ENCODE data around the gene KRTAP3-1. TPM values are rescaled to one million over a fixed set of nuclear protein-coding genes. Genes with fewer than 3 reads are reported as not detected.

Gene KRTAP3-1
- total RNA-seq, 4 donors from 2014 or later: not detected

- Histone ChIP-seq H3K9me3 (no peaks in the 10 kb centered on the region), H3K27ac (no peak within 1 kb of the TSS), H3K4me1 (no peaks in the 10 kb centered on the region), H3K27me3 (no peaks in the 10 kb centered on the region), H3K4me3 (no peak within 1 kb of the TSS), H3K36me3 (no peaks in the 10 kb centered on the region)
- 50 to 57% methylated on average over 1 of the region's 1 CpG for WGBS, 2 donors (ENCODE audit: low coverage in 1 of 2)
- ATAC-seq: no peak
- TF ChIP-seq EP300 (IDR thresholded peaks at IDR 0.05) (no peak), POLR2A (IDR thresholded peaks at IDR 0.05) (no peak), CTCF (IDR thresholded peaks at IDR 0.05) (no peak), POLR2AphosphoS5 (IDR thresholded peaks at IDR 0.05) (no peak)
Observed at GRCh38 chr17:40966848-40967247, 42.1 kb downstream of the KRTAP3-1 start, which contains the start of gene KRT39. TSS of gene KRT39 (minus strand) at chr17:40966948. CDS start at chr17:40966856, 92 bp downstream.

GRCh38 chr17:40963838-40964237 lies 45.1 kb downstream of the KRTAP3-1 start:
- H3K27me3 ChIP-seq: peaks cover 13% of the 10 kb centered on the region
- WGBS, 2 donors (ENCODE audit: low coverage in 1 of 2): 50 to 53% methylated on average over 1 of the region's 1 CpG
- no peak overlapping the region for H3K27ac ChIP-seq
- no peaks in the 10 kb centered on the region for H3K36me3 ChIP-seq
- no peak overlapping the region for H3K4me3 ChIP-seq
- TF ChIP-seq POLR2A (IDR thresholded peaks at IDR 0.05): no peak
- peak; percentile 14 to 43 (median 24) for TF ChIP-seq CTCF (IDR thresholded peaks at IDR 0.05)
- no peak for TF ChIP-seq EP300 (IDR thresholded peaks at IDR 0.05)
- TF ChIP-seq POLR2AphosphoS5 (IDR thresholded peaks at IDR 0.05): no peak
- no peaks in the 10 kb centered on the region for H3K4me1 ChIP-seq
- no peak for ATAC-seq
- H3K9me3 ChIP-seq: no peaks in the 10 kb centered on the region

- ATAC-seq: no peak
- no peak overlapping the region for H3K4me3 ChIP-seq
- no peaks in the 10 kb centered on the region for H3K9me3 ChIP-seq
- no peaks in the 10 kb centered on the region for H3K36me3 ChIP-seq
- peaks cover 13% of the 10 kb centered on the region for H3K27me3 ChIP-seq
- TF ChIP-seq CTCF (IDR thresholded peaks at IDR 0.05): no peak
- TF ChIP-seq POLR2A (IDR thresholded peaks at IDR 0.05): no peak
- TF ChIP-seq POLR2AphosphoS5 (IDR thresholded peaks at IDR 0.05): no peak
- TF ChIP-seq EP300 (IDR thresholded peaks at IDR 0.05): no peak
- no peak overlapping the region for H3K27ac ChIP-seq
- 83 to 87% methylated on average over 3 to 4 of the region's 4 CpGs for WGBS, 2 donors (ENCODE audit: low coverage in 1 of 2)
- no peaks in the 10 kb centered on the region for H3K4me1 ChIP-seq
Observed at GRCh38 chr17:40962059-40962561, 46.8 kb downstream of the KRTAP3-1 start.

GRCh38 chr17:40961591-40961990 lies 47.3 kb downstream of the KRTAP3-1 start:
- ATAC-seq: no peak
- Histone ChIP-seq H3K36me3 (no peaks in the 10 kb centered on the region), H3K27me3 (peaks cover 13% of the 10 kb centered on the region), H3K4me1 (no peaks in the 10 kb centered on the region), H3K9me3 (no peaks in the 10 kb centered on the region), H3K27ac (no peak overlapping the region), H3K4me3 (no peak overlapping the region)
- no peak for TF ChIP-seq POLR2A (IDR thresholded peaks at IDR 0.05)
- TF ChIP-seq EP300 (IDR thresholded peaks at IDR 0.05): no peak
- no peak for TF ChIP-seq POLR2AphosphoS5 (IDR thresholded peaks at IDR 0.05)
- no peak for TF ChIP-seq CTCF (IDR thresholded peaks at IDR 0.05)
- WGBS, 2 donors (ENCODE audit: low coverage in 1 of 2): 71 to 100% methylated on average over 1 of the region's 1 CpG

- peaks cover 16% of the 10 kb centered on the region for H3K27me3 ChIP-seq
- H3K4me1 ChIP-seq: no peaks in the 10 kb centered on the region
- 56 to 68% methylated on average over 10 of the region's 10 CpGs for WGBS, 2 donors (ENCODE audit: low coverage in 1 of 2)
- TF ChIP-seq EP300 (IDR thresholded peaks at IDR 0.05) (no peak), CTCF (IDR thresholded peaks at IDR 0.05) (no peak), POLR2AphosphoS5 (IDR thresholded peaks at IDR 0.05) (no peak), POLR2A (IDR thresholded peaks at IDR 0.05) (no peak)
- no peak for ATAC-seq
- no peak overlapping the region for H3K4me3 ChIP-seq
- H3K27ac ChIP-seq: no peak overlapping the region
- no peaks in the 10 kb centered on the region for H3K9me3 ChIP-seq
- no peaks in the 10 kb centered on the region for H3K36me3 ChIP-seq
Observed at GRCh38 chr17:40960144-40960543, 48.8 kb downstream of the KRTAP3-1 start.
